SK-N-SH (cell line): ENCODE measurements around the gene RELN.

Experiments
- CTCF ChIP-seq: fragments of 200-600 bp; sonication (generic); IDR thresholded peaks from 2 replicates; pipeline ENCODE4 v1.6.1; 2017; ENCODE audit warnings: antibody characterized with exemption, mild to moderate bottlenecking, moderate library complexity
- EP300 ChIP-seq, 2 experiments: IDR thresholded peaks; 2 replicates each; pipeline versions ENCODE4 v1.4.0 to v1.6.1; 2012; ENCODE audit warnings: borderline replicate concordance in 1 of 2, low read depth in 1 of 2, low read length in 1 of 2
- EZH2phosphoT487 ChIP-seq: fragments of 200-600 bp; sonication (generic); IDR thresholded peaks from 2 replicates; pipeline ENCODE4 v1.6.1; 2017; ENCODE audit warnings: low read depth, mixed run types, mild to moderate bottlenecking, antibody characterized with exemption, moderate library complexity, borderline replicate concordance
- GABPA ChIP-seq: IDR thresholded peaks from 2 replicates; pipeline ENCODE4 v1.4.0; 2012; ENCODE audit warnings: low read depth, mild to moderate bottlenecking
- NFIC ChIP-seq: IDR thresholded peaks from 2 replicates; pipeline ENCODE4 v1.4.0; 2012; ENCODE audit warnings: borderline replicate concordance
- RAD21 ChIP-seq: IDR thresholded peaks from 2 replicates; pipeline ENCODE4 v1.6.1; 2012; ENCODE audit warnings: mild to moderate bottlenecking, low read length
- RFX5 ChIP-seq: IDR thresholded peaks from 2 replicates; pipeline ENCODE4 v1.6.1; 2012; ENCODE audit warnings: mild to moderate bottlenecking, improper control_type of control experiment, low read length
- RXRA ChIP-seq: IDR thresholded peaks from 2 replicates; pipeline ENCODE4 v1.4.0; 2012; ENCODE audit warnings: low read depth, mild to moderate bottlenecking, borderline replicate concordance
- TAF1 ChIP-seq: IDR thresholded peaks from 2 replicates; pipeline ENCODE4 v1.6.1; 2012; ENCODE audit warnings: low read depth, mild to moderate bottlenecking, low read length, moderate library complexity, borderline replicate concordance
- TCF12 ChIP-seq: IDR thresholded peaks from 2 replicates; pipeline ENCODE4 v1.4.0; 2012
- TF ChIP-seq, protein P1 (sequence below): fragments of 150-350 bp; IDR thresholded peaks from 2 replicates; pipeline ENCODE4 v1.6.1; 2016; ENCODE audit warnings: mild to moderate bottlenecking, low read depth, low read length

DNA sequence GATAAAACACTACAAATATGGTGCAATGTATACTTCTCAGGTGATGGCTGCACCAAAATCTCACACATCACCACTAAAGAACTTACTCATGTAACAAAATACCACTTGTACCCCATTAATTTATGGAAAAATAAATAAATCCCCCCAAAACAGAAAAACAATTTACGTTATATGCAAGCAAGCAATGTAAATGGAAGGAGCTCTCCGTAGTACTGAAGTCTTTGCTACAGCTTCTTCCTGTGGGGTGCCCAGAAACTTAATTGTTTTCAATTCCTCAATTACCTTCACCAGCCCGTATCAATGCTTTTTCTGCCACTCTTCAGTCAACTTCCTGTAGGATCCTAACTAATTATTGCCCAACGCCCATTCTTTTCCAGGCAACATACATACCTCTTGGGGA lies 138.1 kb downstream of the RELN start:
- TF ChIP-seq NFIC, result no peak
- TF ChIP-seq RFX5, result no peak
- TF ChIP-seq GABPA, result no peak
- no peak for TF ChIP-seq RAD21
- TF ChIP-seq EP300 (IDR thresholded peaks at IDR 0.05; ENCODE audit: borderline replicate concordance in 1 of 2, low read depth in 1 of 2, low read length in 1 of 2), result no peak
- no peak for TF ChIP-seq CTCF
- no peak for TF ChIP-seq RXRA
- no peak for TF ChIP-seq TAF1
- no peak for TF ChIP-seq TCF12
- TF ChIP-seq, protein P1, sequence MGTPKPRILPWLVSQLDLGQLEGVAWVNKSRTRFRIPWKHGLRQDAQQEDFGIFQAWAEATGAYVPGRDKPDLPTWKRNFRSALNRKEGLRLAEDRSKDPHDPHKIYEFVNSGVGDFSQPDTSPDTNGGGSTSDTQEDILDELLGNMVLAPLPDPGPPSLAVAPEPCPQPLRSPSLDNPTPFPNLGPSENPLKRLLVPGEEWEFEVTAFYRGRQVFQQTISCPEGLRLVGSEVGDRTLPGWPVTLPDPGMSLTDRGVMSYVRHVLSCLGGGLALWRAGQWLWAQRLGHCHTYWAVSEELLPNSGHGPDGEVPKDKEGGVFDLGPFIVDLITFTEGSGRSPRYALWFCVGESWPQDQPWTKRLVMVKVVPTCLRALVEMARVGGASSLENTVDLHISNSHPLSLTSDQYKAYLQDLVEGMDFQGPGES, result no peak
- TF ChIP-seq EZH2phosphoT487, result no peak
